Renal pelvis (tissue), 3 donors: ENCODE results near the gene DDA1. TPM values are rescaled to one million over a fixed set of nuclear protein-coding genes. Genes with fewer than 3 reads are reported as not detected.

ENCODE experiments used
- polyA plus RNA-seq, 3 donors: library from polyadenylated mRNA; unstranded; fragments of 120-200 nt; gene quantifications; one replicate each; pipeline ENCODE4 v1.2.1, GENCODE V29; 2013; ENCODE audit not compliant: insufficient read length in 3 of 3

DDA1 gene
- polyA plus RNA-seq, 3 donors, result 34.6 to 42.5 (median 40.7) TPM

Other genes with a start within 250 kb of the DDA1 start
- gene HAUS8, start 234.1 kb upstream of the DDA1 start, polyA plus RNA-seq, result 10 to 100 TPM; 12.5 to 17.0 (median 14.8) TPM
- gene MYO9B, start 233.8 kb upstream of the DDA1 start, polyA plus RNA-seq, result 10 to 100 TPM; 54.4 to 64.1 (median 56.9) TPM
- gene USE1, start 94.2 kb upstream of the DDA1 start, polyA plus RNA-seq, result 10 to 100 TPM; 27.1 to 35.5 (median 29.1) TPM
- gene OCEL1, start 83.3 kb upstream of the DDA1 start, polyA plus RNA-seq, result 10 to 100 TPM; 20.4 to 22.9 (median 21.2) TPM
- 10 to 100 TPM; 45.9 to 70.9 (median 56.8) TPM for gene NR2F6, start 63.6 kb upstream of the DDA1 start, polyA plus RNA-seq
- 1 to 10 TPM; 5.9 to 7.8 (median 6.0) TPM for gene USHBP1, start 44.8 kb upstream of the DDA1 start, polyA plus RNA-seq
- gene BABAM1, start 42.1 kb upstream of the DDA1 start, polyA plus RNA-seq, result 100 to 1,000 TPM in 2 of 3 donors, 10 to 100 TPM in 1; 96.7 to 113 (median 107) TPM
- gene ANKLE1, start 27.7 kb upstream of the DDA1 start, polyA plus RNA-seq, result 1 to 10 TPM in 2 of 3 donors, under 1 TPM in 1; 0.91 to 2.3 (median 1.9) TPM
- 10 to 100 TPM in 2 of 3 donors, 1 to 10 TPM in 1; 9.7 to 13.5 (median 12.3) TPM for gene ABHD8, start 6.1 kb upstream of the DDA1 start, polyA plus RNA-seq
- gene MRPL34, start 3.7 kb upstream of the DDA1 start, polyA plus RNA-seq, result 10 to 100 TPM; 59.2 to 71.3 (median 63.5) TPM
- gene ANO8, start 25.3 kb downstream of the DDA1 start, polyA plus RNA-seq, result 10 to 100 TPM; 11.2 to 17.0 (median 16.4) TPM
- gene GTPBP3, start 28.0 kb downstream of the DDA1 start, polyA plus RNA-seq, result 10 to 100 TPM; 17.4 to 39.2 (median 34.1) TPM
- gene PLVAP, start 67.8 kb downstream of the DDA1 start, polyA plus RNA-seq, result 100 to 1,000 TPM; 167 to 245 (median 205) TPM
- gene CCDC194, start 84.6 kb downstream of the DDA1 start, polyA plus RNA-seq, result 1 to 10 TPM; 1.8 to 7.3 (median 6.7) TPM
- 100 to 1,000 TPM; 130 to 149 (median 140) TPM for gene BST2, start 96.1 kb downstream of the DDA1 start, polyA plus RNA-seq
- 10 to 100 TPM; 68.3 to 87.5 (median 73.0) TPM for gene MVB12A, start 110.5 kb downstream of the DDA1 start, polyA plus RNA-seq
- 1 to 10 TPM; 2.5 to 3.2 (median 3.1) TPM for gene TMEM221, start 139.1 kb downstream of the DDA1 start, polyA plus RNA-seq
- under 1 TPM in 1 of 3 donors, not detected in 2; 0.25 TPM for gene NXNL1, start 151.4 kb downstream of the DDA1 start, polyA plus RNA-seq
- gene SLC27A1, start 161.0 kb downstream of the DDA1 start, polyA plus RNA-seq, result 10 to 100 TPM; 14.0 to 22.6 (median 19.6) TPM
- gene PGLS, start 202.1 kb downstream of the DDA1 start, polyA plus RNA-seq, result 10 to 100 TPM; 74.5 to 92.6 (median 86.3) TPM
- gene COLGALT1, start 246.1 kb downstream of the DDA1 start, polyA plus RNA-seq, result 10 to 100 TPM; 52.1 to 63.5 (median 53.2) TPM